AG10803 (cell line): ENCODE data around the gene LKAAEAR1.

Source experiments
- DNase-seq: peaks from one replicate; pipeline ENCODE4 v3.0.0; 2010; ENCODE audit warnings: low read depth
- H3K4me3 ChIP-seq: 2 replicates; pipeline ENCODE4 v1.5.1; 2011; ENCODE audit warnings: mild to moderate bottlenecking, low read length, control low read depth
- TF ChIP-seq, protein P1 (sequence below): conservative IDR thresholded peaks from 2 replicates; pipeline ENCODE4 v1.5.1; 2011; ENCODE audit warnings: mild to moderate bottlenecking, low read length, control low read depth, inconsistent platforms

The LKAAEAR1 gene

GRCh38 chr20:64044484-64045247 lies 39.5 kb downstream of the LKAAEAR1 start:
- TF ChIP-seq, protein P1, sequence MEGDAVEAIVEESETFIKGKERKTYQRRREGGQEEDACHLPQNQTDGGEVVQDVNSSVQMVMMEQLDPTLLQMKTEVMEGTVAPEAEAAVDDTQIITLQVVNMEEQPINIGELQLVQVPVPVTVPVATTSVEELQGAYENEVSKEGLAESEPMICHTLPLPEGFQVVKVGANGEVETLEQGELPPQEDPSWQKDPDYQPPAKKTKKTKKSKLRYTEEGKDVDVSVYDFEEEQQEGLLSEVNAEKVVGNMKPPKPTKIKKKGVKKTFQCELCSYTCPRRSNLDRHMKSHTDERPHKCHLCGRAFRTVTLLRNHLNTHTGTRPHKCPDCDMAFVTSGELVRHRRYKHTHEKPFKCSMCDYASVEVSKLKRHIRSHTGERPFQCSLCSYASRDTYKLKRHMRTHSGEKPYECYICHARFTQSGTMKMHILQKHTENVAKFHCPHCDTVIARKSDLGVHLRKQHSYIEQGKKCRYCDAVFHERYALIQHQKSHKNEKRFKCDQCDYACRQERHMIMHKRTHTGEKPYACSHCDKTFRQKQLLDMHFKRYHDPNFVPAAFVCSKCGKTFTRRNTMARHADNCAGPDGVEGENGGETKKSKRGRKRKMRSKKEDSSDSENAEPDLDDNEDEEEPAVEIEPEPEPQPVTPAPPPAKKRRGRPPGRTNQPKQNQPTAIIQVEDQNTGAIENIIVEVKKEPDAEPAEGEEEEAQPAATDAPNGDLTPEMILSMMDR = no peak
- no peak overlapping the region for H3K4me3 ChIP-seq
- peak; percentile 50 for DNase-seq

- no peak overlapping the region for H3K4me3 ChIP-seq
- TF ChIP-seq, protein P1 = no peak
- no peak for DNase-seq
Observed at GRCh38 chr20:64043768-64044167, 40.4 kb downstream of the LKAAEAR1 start.

DNA sequence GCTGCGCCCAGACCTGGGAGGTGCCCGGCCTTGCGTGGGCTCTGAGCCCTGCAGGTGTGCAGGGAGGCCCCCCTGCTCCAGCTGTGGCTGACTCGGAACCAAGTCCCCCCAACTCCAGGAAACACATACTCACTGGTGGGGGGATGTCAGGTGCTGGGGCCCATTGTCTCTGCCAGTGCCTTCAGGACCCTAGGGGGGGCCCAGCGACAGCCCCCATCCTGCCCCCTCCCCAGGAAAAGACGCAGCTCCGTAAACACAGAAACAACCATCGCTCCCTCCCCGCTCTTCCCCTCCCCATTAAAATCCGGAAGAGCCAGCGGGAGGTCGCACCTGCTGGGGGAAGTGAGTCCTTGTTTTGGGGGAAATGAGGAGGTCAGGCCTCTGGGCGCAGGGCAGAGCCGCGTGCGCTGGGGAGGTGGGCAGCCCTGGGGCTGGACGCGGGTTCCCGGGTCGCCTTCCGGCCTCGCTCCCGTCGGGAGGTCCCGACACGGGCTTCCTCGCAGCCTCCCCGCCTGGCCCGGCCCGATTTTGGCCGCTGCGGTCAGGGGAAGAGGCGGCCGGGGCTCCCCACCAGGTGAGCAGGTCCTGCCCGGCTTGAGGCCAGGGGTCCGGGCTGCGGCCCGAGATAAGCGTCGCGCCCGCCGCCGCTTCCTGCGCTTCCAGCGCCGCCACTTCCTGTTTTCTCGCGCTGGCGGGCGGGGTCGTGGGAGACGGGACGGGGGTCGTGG lies 42.0 kb downstream of the LKAAEAR1 start:
- TF ChIP-seq, protein P1 = no peak
- no peak for DNase-seq
- peak overlapping the region; percentile 43 for H3K4me3 ChIP-seq

GRCh38 chr20:64041781-64042053 lies 42.5 kb downstream of the LKAAEAR1 start:
- DNase-seq = no peak
- TF ChIP-seq, protein P1 = no peak
- peak overlapping the region; percentile 43 for H3K4me3 ChIP-seq

GRCh38 chr20:64041040-64041780 lies 43.0 kb downstream of the LKAAEAR1 start:
- H3K4me3 ChIP-seq = no peak overlapping the region
- TF ChIP-seq, protein P1 = no peak
- peak; percentile 39 for DNase-seq

DNA sequence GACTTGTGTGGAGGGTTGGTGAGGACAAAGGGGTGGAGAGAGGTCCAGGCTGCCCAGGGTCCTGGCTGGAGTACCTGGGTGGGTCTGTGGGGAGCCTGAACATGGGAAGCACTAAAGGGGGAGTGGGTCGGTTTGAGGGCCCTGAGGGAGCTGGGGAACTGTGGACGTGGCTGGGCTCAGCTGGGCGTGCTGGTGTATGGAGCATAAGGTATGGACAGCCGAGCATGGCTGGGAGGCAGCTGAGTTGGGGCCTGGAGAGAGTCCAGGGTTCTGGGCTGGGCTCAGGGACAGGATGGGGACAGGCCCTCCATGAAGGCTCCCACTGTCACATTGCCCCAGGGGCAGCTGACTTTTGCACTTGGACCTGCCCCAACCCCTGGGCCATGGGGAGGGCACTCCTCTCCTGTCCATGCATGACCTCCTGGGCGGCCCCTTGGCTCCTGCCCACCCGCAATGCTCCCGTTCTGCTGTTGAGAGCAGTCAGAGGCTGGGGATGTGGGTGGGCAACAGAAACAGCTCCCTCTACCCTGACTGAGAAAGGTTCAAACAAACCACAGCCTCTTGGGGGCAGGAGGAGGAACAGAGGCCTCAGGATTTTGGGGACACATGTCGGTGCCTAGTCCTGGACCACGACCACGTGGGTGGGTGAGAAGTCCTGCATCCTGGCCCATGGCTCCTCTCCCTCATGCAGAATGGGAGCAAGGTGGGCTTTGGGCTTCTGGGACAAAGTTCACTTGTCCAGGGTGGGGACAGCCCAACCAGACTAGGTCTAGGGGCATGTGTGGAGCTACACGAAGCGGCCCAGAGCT lies 43.8 kb downstream of the LKAAEAR1 start:
- H3K4me3 ChIP-seq = no peak overlapping the region
- no peak for DNase-seq
- TF ChIP-seq, protein P1 = no peak
